ENCODE data around the gene EFNA2.

The EFNA2 gene

DNA sequence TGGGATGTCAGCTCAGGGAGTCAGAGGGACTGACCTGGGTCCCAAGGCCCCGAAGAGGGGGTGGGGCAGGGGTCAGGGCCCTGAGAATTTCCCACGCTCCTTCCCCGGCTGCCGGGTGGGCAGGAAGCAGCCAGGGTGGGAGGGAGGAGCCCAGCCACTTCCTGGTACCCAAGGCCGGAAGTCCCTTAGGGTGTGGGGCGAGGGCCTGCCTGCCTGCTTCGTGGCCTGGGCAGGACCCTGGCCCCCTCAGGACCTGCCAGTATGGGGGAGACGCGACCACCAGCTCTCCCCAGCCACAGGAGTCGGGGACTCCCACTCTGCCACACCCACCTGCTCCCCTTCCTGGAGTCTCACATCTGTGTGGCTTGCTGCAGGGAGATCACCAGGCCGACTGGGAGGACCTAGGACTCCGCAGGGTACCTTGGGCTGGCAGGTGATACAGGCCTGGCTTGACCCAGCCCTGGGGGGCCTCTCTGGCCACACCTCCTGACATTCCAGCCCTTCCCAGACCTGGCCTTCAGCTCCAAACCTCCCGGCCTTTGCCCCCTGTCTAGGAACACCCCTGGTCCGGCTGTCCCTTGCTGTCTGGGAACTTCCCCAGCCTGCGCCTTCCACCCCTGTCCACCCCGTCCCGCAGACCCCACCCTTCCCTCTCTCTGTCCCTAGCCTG is 26.3 kb upstream of the EFNA2 start:
- DNase-seq (ENCODE audit: low read depth, low spot score): no peak

DNA sequence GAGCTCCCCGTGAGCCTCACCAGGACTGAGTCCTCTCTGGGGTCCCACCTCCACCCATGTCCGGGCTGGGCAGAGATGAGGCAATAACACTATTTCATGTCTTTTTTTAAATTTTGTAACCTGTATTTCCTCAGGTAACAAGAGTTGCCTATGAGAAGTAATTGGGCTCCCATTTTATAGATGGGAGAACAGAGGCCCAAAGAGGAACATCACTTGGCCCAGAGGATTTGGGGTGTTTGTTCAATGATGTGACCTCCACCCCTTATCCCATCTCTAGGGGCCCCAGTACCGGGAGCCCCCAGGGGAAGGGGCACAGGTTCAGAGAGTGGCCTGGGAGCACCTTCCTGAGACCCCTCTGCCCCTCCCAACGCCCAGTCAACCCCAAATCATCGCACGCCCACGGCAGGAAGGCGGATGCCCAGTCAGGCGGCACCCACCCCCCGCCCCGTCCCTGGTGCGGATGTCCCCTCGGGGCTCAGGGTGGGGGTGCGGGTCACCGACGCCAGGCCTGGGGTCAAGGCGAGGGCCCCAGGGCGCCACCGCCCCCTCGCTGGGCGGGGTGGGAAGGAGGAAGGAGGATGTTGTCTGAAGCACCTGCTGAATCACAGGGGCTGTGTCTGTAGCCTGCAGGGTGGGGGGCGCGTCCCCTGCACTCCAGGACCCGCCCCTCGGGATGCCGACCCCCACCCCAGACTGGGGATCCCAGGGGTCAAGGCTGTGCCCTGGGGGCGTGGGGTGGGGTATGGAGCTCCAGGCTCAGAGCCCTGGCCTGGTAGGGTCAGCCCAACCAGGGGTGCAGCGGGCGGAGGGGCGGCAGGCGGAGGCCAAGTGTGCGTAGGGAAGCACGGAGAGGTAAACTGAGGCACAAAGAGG is 25.6 kb upstream of the EFNA2 start:
- no peak for DNase-seq (ENCODE audit: low read depth, low spot score)
- H3K27ac ChIP-seq: peak overlapping the region; percentile 99

More for the DNA sequence above, 26.3 kb upstream of the EFNA2 start:
- H3K27ac ChIP-seq: peak overlapping the region; percentile 99

DNA sequence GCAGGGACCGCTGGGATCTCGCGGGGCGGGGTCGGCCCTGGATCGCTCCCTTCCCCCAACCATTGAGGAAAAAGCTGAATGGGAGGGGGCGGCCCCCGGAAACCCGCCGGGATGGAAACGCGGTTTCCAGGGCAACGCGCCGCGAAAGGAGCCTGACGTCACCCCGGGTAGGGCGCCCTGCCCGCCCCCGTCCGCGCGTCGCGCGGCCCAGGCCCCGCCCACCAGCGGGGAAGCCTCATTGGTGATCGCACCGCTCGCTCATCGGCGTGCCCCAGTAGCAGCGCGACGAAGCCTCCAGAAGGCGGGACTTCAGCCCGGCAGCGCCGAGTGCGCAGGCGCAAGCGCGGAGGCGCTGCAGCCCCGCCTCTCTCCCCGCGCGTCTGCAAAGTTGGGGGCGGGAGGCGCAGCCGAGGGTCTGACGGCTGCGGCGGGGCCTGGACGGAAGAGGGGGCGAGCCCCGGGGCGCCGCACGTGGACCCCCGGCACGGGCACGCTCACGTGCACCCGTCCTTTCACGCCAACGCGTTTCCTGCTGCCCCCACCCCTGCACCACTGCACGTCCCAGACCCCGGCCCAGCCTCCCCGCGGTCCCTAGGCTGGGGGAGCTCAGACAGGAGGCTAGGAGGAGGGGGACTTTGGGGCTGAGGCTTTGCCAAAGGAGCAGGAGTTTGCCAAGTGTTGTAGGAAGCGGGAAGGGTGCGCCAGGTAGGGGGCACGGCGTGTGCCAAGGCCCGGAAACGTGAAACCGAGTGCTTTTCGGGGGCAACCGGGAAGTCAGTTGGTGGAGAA is 24.7 kb upstream of the EFNA2 start:
- peak overlapping the region; percentile 99 for H3K27ac ChIP-seq
- no peak for DNase-seq (ENCODE audit: low read depth, low spot score)

DNA sequence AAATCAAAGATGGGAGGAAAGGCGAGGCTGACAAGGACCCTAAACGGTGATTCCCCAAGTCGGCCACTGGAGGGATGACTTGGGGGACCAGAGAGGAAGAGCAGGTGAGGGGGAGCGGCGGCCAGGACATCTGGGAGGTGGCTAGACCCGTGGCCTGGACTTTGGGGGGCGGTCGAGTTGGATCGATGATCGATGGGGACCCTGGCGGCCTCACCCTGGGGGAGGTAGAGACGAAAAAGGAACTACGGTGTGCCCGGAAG is 24.2 kb upstream of the EFNA2 start:
- peak overlapping the region; percentile 99 for H3K27ac ChIP-seq
- DNase-seq (ENCODE audit: low read depth, low spot score): no peak

DNA sequence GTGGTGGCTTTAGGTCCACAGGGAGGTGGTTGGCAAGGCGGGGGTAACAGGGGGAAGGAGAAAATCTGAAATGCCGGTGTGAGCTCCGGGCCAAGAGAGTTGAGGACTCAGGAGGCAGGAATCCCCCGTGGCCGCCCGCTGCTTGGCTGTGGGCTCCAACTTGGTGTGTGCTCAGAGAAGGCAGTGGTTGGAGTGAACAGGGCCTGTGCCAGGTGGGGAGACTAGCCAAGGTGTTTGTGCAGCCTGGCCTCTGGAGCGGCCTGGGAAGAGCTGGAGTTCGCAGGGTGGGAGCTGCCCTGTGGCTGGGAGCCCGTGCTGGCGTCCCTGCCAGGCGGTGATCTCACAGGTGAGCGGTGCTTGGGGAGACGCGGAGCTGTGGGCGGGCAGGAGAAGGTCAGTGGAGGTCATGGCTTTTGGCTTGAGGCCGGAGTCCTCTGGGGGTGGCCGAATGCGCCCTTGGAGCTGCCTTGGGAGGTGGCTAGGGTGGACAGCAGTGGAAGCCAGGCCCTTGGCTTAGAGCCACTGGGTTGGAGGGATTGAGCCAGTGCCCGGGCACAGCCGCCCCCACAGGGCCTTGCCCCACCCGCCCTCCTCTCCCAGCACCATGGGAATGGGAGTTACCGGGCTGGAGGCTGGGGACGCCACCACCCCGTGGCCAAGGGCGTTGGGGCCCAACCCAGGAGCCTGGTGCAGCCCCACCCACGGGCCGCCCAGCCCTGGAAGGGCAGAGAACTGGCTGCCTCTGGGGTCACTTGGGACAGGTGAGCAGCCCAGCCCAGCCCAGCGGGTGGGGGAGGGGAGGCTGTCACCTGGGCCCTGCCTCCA is 23.7 kb upstream of the EFNA2 start:
- H3K27ac ChIP-seq: peak overlapping the region; percentile 99
- no peak for DNase-seq (ENCODE audit: low read depth, low spot score)

DNA sequence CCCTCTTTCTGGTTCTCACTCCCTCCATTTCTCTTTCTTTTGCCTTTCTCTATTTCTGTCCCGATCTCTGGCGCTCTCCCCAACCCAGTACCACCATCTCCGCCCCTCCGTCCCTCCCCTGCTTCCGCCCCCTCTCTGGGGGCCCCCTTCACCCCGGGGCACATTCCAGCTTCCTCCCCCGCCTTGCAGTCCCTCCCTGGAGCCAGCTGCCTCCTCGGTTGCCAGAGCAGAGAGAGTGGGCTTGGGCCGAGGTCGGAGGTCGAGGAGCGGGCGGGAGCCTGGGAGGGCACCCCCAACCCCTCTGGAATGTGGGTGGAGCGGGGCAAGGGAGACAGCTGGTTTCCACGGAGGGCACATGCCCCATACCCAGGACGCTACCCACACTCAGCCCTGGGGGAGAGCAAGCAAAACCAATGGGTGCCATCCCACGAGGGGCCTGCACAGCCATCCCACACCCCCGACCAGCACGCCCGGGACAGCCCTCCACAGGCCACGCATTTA is 23.0 kb upstream of the EFNA2 start:
- H3K27ac ChIP-seq: peak overlapping the region; percentile 99
- no peak for DNase-seq (ENCODE audit: low read depth, low spot score)

DNA sequence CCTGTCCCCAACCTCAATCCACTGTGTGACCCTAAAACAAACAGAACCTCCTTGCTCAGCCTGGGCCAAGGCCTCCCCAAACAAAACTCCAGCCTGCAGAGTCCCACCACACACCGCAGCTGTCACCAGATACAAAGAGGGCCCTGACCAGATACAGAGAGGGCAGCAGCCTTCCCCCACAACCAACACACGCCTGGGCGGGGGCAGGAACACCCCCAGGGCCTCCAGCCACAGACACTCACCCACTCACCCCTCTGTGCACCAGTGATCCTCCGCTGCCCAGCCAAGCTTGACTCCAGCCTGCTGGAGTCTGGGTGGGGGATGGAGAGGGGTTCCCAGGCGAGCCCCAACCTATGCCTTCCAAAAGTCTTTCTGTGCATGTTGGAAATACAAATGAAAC is 22.5 kb upstream of the EFNA2 start:
- H3K27ac ChIP-seq: peak overlapping the region; percentile 99
- no peak for DNase-seq (ENCODE audit: low read depth, low spot score)

DNA sequence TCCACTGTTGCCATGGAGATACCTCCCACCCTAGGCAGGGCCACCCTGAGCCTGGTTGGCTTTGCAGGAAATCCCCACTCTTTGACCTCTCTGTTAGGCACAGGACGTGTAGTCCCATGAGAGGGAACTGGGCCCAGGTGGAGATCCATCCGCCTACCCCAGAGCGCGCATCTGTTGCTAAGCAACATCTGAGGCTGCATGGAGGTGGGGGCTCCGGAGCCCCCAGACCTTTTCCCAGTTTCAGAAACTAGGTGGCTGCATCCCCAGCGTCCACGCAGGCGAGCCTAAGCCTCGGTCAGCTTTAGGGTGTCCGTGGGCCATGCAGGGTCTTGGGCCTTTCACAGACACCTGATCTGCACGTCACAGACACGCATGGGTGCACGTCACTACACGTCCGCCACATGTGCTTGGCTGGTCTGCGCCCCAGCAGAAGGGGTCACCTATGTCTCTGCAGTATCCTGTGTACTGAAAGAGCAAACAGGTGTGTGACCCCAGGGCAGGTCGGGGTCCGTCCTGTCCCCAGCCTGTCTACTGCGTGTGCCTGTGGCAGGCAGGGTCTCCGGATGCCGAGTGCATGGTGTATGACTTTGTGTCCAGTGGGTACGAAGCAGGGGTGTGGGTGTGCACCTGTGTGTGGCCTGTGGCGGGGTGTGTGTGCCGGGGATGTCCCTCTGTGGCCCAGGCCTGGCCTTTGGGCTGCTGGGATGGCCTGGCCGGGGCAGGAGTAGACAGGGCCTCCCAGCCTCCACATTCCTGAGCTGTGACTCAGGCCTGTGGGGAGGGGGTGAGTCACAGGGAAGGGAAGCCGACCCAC is 20.7 kb upstream of the EFNA2 start:
- no peak for DNase-seq (ENCODE audit: low read depth, low spot score)
- H3K27ac ChIP-seq: peak overlapping the region; percentile 99

DNA sequence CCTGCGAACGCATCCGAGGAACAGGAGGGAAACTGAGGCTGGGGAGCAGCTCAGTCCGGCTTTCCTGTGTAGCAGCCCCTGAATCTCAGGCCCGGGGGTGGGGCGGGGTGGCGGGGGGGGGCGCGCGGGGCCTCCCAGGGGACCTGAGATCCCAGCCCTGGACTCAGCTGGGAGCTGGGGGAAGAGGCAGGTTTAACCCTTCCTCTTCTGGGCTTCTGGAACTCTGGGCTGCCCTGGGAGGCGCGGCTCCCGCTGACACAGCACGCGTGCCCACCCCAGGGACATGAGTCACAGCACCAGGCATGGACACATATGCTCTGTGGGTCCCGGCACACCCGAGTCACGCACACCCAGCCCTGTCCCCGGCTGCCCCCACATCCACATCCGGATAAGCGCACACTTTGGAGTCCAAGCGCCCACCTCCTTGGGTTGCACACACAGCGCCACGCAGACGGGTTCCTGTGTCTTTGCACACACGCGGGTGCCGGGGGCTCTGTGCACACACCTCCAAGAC is 20.0 kb upstream of the EFNA2 start:
- no peak for DNase-seq (ENCODE audit: low read depth, low spot score)
- H3K27ac ChIP-seq: peak overlapping the region; percentile 99

DNA sequence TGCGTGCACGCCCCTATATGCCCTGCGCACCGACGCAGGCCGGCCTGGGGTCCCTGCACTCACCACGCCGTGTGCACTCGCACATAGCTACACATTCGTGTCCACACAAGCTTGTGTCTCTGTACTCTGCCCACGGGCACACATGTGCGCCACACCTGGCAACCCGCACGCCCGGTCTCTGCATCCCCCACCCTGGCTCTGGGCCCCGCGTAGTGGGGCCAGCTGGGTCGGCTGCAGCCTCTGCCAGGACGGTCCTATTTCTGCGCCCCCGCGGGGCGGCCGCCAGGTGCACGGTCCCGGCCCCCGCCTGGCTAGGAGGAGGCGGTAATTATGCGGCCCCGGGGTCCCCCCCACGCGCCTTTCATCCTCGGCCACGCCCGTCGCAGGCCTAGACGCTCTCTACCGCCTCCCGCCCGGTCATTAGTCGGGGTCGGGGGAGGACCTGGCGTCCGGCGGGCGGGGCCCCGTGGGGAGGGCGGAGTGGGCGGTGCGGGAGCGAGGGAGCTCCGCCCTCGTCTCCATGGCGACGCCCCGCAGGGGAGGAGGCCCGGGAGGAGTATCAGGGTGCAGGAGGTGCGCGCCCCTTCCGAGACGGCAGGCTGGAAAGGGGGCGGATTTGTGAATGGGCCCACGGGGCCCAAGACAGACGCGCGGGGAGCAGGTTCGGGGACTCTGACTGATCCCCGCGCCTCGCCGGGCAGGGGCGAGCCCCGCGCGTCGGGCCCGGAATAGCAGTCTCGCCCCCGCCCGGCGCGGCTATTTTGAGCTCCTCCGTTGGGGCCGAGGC is 19.4 kb upstream of the EFNA2 start:
- peak overlapping the region; percentile 99 for H3K27ac ChIP-seq
- DNase-seq (ENCODE audit: low read depth, low spot score): no peak

DNA sequence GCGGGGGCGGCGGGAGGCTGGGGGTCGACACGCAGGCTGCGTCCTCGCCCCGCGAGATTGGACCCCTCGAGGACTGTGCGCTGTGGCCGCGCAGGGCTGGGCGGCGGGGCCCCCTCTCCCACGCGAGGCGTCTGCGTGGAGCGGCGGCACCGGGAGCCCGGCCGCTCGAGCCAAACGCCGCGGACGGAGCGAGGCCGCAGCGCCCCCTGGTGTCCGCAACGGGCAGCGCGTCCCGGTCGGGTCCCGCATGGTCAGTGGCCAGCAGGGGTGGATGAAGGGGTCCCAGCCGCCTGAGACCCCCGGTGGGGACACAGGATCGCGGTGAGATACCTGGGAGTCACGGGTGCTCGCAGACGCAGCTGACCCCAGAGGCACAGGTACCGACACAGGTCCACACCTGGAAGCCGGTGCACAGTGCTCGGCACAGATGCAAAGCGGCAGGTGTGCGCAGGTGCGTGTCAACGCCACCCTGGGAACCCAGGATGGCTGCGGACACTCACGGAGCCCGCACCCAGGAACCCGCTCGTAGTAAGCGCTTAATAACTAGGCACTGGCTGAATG is 18.7 kb upstream of the EFNA2 start:
- peak overlapping the region; percentile 99 for H3K27ac ChIP-seq
- no peak for DNase-seq (ENCODE audit: low read depth, low spot score)

DNA sequence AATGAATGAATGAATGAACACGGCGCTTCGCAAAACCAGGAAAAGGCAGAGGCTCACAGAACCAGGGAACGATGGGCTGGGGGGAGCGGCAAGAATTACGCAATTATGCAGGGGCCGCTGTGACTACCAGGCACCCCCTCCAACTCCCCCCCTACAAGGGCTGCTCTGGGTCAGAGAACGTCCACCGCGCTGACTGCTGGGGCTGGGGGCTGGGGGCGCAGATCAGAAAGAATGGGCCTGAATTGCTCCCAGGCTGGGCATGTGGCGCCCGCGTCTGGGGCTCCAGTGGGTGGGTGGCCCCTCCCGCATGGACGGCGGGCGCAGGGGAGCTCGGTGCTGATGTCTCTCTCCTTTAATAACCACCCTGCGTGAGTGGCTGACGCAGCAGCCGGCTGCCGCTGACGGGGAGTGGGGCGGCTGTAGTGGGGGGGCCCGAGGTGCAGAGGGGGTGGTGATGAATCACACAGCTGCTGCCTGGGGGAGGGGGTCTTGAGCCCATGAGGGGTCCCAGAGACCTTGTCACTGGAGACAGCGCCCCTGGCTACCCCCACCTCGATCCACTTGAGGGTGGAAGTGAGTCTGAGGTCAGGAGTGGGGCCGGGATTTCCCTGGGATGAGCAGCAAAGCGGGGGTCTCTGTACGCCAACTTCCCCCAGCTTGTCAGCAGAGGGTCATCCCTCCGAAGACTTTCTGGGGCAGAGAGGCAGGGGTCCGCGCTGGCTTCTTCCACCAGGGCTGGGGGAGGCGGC is 18.0 kb upstream of the EFNA2 start:
- DNase-seq (ENCODE audit: low read depth, low spot score): no peak
- H3K27ac ChIP-seq: peak overlapping the region; percentile 99

DNA sequence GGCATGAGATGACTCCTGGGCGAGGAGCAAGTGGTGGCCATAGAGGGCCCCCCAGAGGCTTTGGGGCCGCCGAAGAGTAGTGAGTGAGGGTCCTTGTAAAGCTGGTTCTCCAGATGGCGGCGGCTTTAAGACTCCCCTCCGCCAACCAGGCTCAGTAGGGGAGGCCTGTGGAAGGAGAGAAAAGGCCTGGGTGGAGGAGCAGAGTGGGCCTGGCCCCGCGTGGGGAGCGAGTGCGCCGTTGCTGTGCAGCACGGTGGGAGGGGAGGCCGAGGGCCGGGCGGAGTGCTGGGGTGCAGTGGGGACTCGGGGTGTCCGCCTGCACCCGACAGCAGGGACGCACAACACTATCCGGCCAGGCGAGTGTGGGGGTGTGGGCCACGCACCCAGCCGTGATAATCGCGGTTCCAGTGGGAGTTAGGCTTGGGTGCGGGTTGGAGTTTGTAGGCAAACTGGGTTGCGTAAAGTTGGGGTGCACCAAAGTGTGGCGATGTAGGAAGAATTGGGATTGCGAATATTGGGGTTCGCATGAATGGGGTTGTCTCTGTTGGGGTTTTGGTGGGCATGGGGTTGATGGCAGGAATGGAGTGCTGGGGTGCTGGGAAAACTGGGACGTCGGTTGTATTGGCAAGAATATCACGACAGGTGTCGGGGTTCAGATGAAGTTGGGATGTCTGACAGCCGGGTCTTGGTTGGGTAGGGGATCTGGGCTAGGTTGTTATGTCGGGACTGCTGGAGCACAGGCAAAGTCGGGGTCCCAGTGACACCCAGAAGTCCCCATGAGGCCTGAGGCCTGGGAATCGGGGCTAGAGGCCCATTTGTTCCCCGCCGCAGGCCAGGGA is 17.2 kb upstream of the EFNA2 start:
- H3K27ac ChIP-seq: peak overlapping the region; percentile 99
- DNase-seq (ENCODE audit: low read depth, low spot score): no peak

DNA sequence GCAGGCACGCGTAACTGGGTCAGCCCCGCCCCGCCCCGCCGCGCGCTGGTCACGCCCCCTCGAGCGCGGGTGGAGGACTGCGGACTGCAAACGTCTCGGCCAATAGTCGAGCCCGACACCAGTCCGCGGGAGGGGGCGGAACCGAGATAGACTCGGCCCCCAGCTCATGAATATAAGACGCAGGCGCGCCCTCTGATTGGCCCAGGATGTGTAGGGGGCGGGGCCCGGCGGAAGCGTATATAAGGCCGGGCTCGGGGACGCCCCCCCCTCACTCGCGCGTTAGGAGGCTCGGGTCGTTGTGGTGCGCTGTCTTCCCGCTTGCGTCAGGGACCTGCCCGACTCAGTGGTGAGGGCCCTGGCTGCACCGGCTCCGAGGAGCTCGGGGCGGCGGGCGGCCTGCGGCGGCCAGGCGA is 16.6 kb upstream of the EFNA2 start, which contains the start of gene CIRBP:
CIRBP (plus strand) TSS at position 268 of the 413 bp plus-strand sequence. CDS start 1,602 bp downstream, outside the sequence.
- peak; percentile 90 for DNase-seq (ENCODE audit: low read depth, low spot score)
- peak within 1 kb of the TSS; percentile 99 for H3K27ac ChIP-seq

DNA sequence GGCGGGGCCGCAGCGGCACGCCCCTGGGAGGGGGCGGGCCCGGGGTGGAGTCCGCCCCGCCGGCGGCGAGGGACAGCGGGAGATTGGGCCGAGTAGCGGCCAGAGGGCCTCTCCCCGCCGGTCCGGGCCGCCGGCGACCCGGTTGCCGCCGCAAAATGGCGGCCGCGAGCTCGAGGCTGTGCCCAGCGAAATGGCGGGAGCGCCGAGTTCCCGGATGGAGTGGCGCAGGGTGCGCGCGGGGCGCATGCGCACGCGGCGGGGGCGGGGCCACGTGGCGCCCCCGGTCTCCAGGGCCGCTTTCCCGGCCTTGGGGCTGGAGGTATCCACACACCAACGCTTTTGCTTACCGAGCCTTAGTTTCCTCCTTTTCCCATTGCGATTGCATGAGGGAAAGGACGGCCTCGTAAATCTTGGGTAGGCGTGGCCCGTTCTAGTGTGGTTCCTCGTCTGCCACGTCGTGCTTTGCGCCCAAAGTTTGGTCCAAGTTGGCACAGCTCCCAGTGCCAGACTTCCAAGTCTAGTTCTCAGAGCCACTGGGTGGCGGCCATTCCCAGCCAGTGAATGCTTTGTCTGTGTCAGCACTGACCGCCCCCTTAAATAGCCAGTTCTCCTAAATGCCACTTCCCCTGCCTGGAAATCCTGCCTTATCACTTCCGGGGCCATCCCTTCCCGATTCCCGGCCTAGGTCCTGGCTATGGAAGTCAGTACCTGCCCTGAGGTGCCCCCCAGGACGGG is 16.0 kb upstream of the EFNA2 start:
- peak overlapping the region; percentile 99 for H3K27ac ChIP-seq
- DNase-seq (ENCODE audit: low read depth, low spot score): no peak

All from epithelial cell of prostate (primary cell).